IMR-90 (cell line): ENCODE data around the gene BLOC1S4. TPM values are rescaled to one million over a fixed set of nuclear protein-coding genes. Genes with fewer than 3 reads are reported as not detected.
"Not testable (repeated sequence)": the region's sequence is repeated elsewhere in the genome, so short reads cannot be mapped to it uniquely, and the experiment has no call there.

ENCODE experiments used
- ATAC-seq: fragments of 200-7000 bp; cut with Tn5 transposase; 2 replicates; pipeline ENCODE4 v1.9.1; 2020; ENCODE audit warnings: low read depth, mild to moderate bottlenecking, moderate library complexity
- BruUV-seq: library from RNA; stranded (reverse); fragments of 400-500 nt; replicated peaks from 2 replicates; lab custom pipeline; 2021; lab: Mats Ljungman, UMichigan
- CTCF ChIA-PET: fragments of 300-600 bp; formaldehyde crosslinking; extraction: SDS; loops from one replicate; lab custom pipeline; 2021; ENCODE audit warnings: antibody characterized with exemption; lab: Yijun Ruan, JAX
- POLR2A ChIA-PET: fragments of 300-600 bp; sonication (Branson Sonifier 250); formaldehyde crosslinking; loops from one replicate; lab custom pipeline; 2022; ENCODE audit warnings: antibody characterized with exemption; ENCODE audit not compliant: unreplicated experiment; lab: Charles Lee
- DNase-seq: peaks from one replicate; pipeline ENCODE4 v3.0.0; 2013
- H2AFZ ChIP-seq: replicated peaks from 2 replicates; pipeline ENCODE3; 2013; ENCODE audit warnings: low read length, mild to moderate bottlenecking; ENCODE audit not compliant: poor library complexity
- H2AK5ac ChIP-seq: 2 replicates; pipeline ENCODE4 v1.6.1; 2013; ENCODE audit warnings: low read depth, low read length, inconsistent platforms
- H2AK9ac ChIP-seq: replicated peaks from 2 replicates; pipeline ENCODE3; 2013; ENCODE audit warnings: mild to moderate bottlenecking, low read depth, low read length, moderate library complexity; ENCODE audit not compliant: poor library complexity
- H2BK120ac ChIP-seq: 2 replicates; pipeline ENCODE4 v1.6.1; 2013; ENCODE audit warnings: low read depth, low read length, inconsistent platforms
- H2BK15ac ChIP-seq: 3 replicates; pipeline ENCODE4 v1.6.1; 2013; ENCODE audit warnings: low read depth, low read length, inconsistent platforms
- H2BK20ac ChIP-seq: 2 replicates; pipeline ENCODE4 v1.6.1; 2013; ENCODE audit warnings: low read depth, mild to moderate bottlenecking, inconsistent platforms, low read length, moderate library complexity
- H2BK5ac ChIP-seq: 2 replicates; pipeline ENCODE4 v1.6.1; 2013; ENCODE audit warnings: mild to moderate bottlenecking, low read depth, low read length, inconsistent platforms; ENCODE audit not compliant: poor library complexity, severe bottlenecking
- H3K14ac ChIP-seq: replicated peaks from 2 replicates; pipeline ENCODE4 v1.6.1; 2013; ENCODE audit warnings: low read depth, low read length, inconsistent platforms
- H3K18ac ChIP-seq: 2 replicates; pipeline ENCODE4 v1.6.1; 2013; ENCODE audit warnings: low read depth, low read length, control low read depth
- H3K23ac ChIP-seq: 2 replicates; pipeline ENCODE4 v1.6.1; 2013; ENCODE audit warnings: low read depth, low read length, inconsistent platforms
- H3K27ac ChIP-seq: 2 replicates; pipeline ENCODE4 v1.5.1; 2013; ENCODE audit warnings: mild to moderate bottlenecking, control low read depth, low read length; ENCODE audit not compliant: insufficient read depth
- H3K27me3 ChIP-seq: 2 replicates; pipeline ENCODE4 v1.6.1; 2013; ENCODE audit warnings: low read length; ENCODE audit not compliant: control insufficient read depth, insufficient read depth
- H3K36me3 ChIP-seq: 2 replicates; pipeline ENCODE4 v1.6.1; 2013; ENCODE audit warnings: low read length, mixed read lengths; ENCODE audit not compliant: control insufficient read depth, insufficient read depth
- H3K4ac ChIP-seq: 2 replicates; pipeline ENCODE4 v1.6.1; 2013; ENCODE audit warnings: low read depth, low read length, inconsistent platforms
- H3K4me1 ChIP-seq: 2 replicates; pipeline ENCODE4 v1.6.1; 2013; ENCODE audit warnings: low read length, mixed read lengths; ENCODE audit not compliant: control insufficient read depth, insufficient read depth
- H3K4me2 ChIP-seq: 2 replicates; pipeline ENCODE4 v1.6.1; 2013; ENCODE audit warnings: low read depth, mild to moderate bottlenecking, control low read depth, low read length, moderate library complexity
- H3K4me3 ChIP-seq: 2 replicates; pipeline ENCODE4 v1.5.1; 2013; ENCODE audit warnings: low read depth, mild to moderate bottlenecking, control low read depth, low read length, moderate library complexity; ENCODE audit not compliant: insufficient read depth
- H3K56ac ChIP-seq: 2 replicates; pipeline ENCODE4 v1.6.1; 2013; ENCODE audit warnings: low read length, inconsistent platforms; ENCODE audit not compliant: insufficient read depth; ENCODE audit errors: extremely low read depth
- H3K79me1 ChIP-seq, 2 experiments: 2 replicates each; pipeline ENCODE4 v1.6.1; 2013; ENCODE audit warnings: low read length in 2 of 2, inconsistent platforms in 1 of 2, low read depth in 1 of 2
- H3K9ac ChIP-seq: 2 replicates; pipeline ENCODE4 v1.6.1; 2013; ENCODE audit warnings: low read depth, low read length, control low read depth
- H3K9me1 ChIP-seq: 2 replicates; pipeline ENCODE4 v1.6.1; 2013; ENCODE audit warnings: low read length, inconsistent platforms; ENCODE audit not compliant: insufficient read depth
- H3K9me3 ChIP-seq: 2 replicates; pipeline ENCODE4 v1.6.1; 2013; ENCODE audit warnings: low read length; ENCODE audit not compliant: control insufficient read depth, insufficient read depth
- H4K20me1 ChIP-seq: 2 replicates; pipeline ENCODE4 v1.6.1; 2013; ENCODE audit warnings: low read length, inconsistent platforms; ENCODE audit not compliant: insufficient read depth
- H4K5ac ChIP-seq: 2 replicates; pipeline ENCODE4 v1.6.1; 2013; ENCODE audit warnings: mild to moderate bottlenecking, low read depth, low read length, control low read depth
- H4K8ac ChIP-seq, 2 experiments: 2 replicates each; pipeline ENCODE4 v1.6.1; 2013; ENCODE audit warnings: low read depth in 2 of 2, low read length in 2 of 2, control low read depth in 1 of 2, inconsistent platforms in 1 of 2
- H4K91ac ChIP-seq: 2 replicates; pipeline ENCODE4 v1.6.1; 2013; ENCODE audit warnings: low read depth, low read length, inconsistent platforms; ENCODE audit not compliant: insufficient read depth
- CHD1 ChIP-seq: IDR thresholded peaks from 2 replicates; pipeline ENCODE4 v1.6.1; 2012; ENCODE audit warnings: low read depth, low read length, improper control_type of control experiment
- POLR2A ChIP-seq: IDR thresholded peaks from 2 replicates; pipeline ENCODE4 v1.6.1; 2012; ENCODE audit warnings: mild to moderate bottlenecking, low read depth, low read length
- RAD21 ChIP-seq: IDR thresholded peaks from 2 replicates; pipeline ENCODE4 v1.6.1; 2012; ENCODE audit warnings: low read length, improper control_type of control experiment
- USF2 ChIP-seq: fragments of 150-350 bp; IDR thresholded peaks from 2 replicates; pipeline ENCODE4 v1.6.1; 2017; ENCODE audit warnings: mild to moderate bottlenecking, antibody characterized with exemption, low read length, low read depth
- WGBS, 2 experiments: methylation state at CpG; one replicate each; pipeline versions ENCODE4 v1.1.5 to v1.1.7; 2013; ENCODE audit warnings: missing lambda C conversion rate in 2 of 2; ENCODE audit not compliant: insufficient read length in 1 of 2; ENCODE audit errors: extremely low coverage in 2 of 2; 5-methylcytosine and 5-hydroxymethylcytosine counted together
- dilution Hi-C: fragments of 300-500 bp; cut with HindIII; formaldehyde crosslinking; loops from one replicate; pipeline ENCODE4 v1.14.3; 2018; ENCODE audit warnings: low sequenced_read_pairs; ENCODE audit not compliant: unreplicated experiment
- in situ Hi-C: fragments of 300-500 bp; cut with MboI; formaldehyde crosslinking; loops from 3 replicates; pipeline ENCODE4 v1.14.3; 2019; ENCODE audit warnings: low sequenced_read_pairs, inconsistent platforms, mixed read lengths
- intact Hi-C: fragments of 100-400 bp; cut with micrococcal nuclease; formaldehyde crosslinking; loops from 2 replicates; pipeline ENCODE4 v1.10.0; 2022
- polyA plus RNA-seq, 3 experiments: library from polyadenylated mRNA; depleted of rRNA; stranded (reverse); fragments of >200 nt; gene quantifications; 2 replicates each; pipeline ENCODE4 v1.2.3, GENCODE V29; 2012; ENCODE audit warnings: low replicate concordance in 1 of 3
- total RNA-seq: library from RNA; depleted of rRNA; stranded (reverse); fragments of >200 nt; gene quantifications from 2 replicates; pipeline ENCODE4 v1.2.3, GENCODE V29; 2012

Gene BLOC1S4
- total and polyA plus RNA-seq, 2 of the 4 experiments (the other 2 are of a cell fraction) = 8.8 to 22.1 TPM

- H3K36me3 ChIP-seq = no peaks in the 10 kb centered on the region
- intact Hi-C loops (no loop called here), dilution Hi-C loops (no loop called here), in situ Hi-C loops (no loop called here)
- no peak overlapping the region for H3K23ac ChIP-seq
- H3K79me1 ChIP-seq = no peaks in the 10 kb centered on the region
- peaks cover 2% of the 10 kb centered on the region for H3K4me1 ChIP-seq
- no peak overlapping the region for H3K27ac ChIP-seq
- H3K56ac ChIP-seq = no peak overlapping the region
- H3K14ac ChIP-seq = no peak overlapping the region
- H2BK5ac ChIP-seq = no peak overlapping the region
- H2AFZ ChIP-seq = no peak overlapping the region
- H4K91ac ChIP-seq = no peak overlapping the region
- peaks cover 5% of the 10 kb centered on the region for H3K27me3 ChIP-seq
- H3K4me3 ChIP-seq = no peak overlapping the region
- no peak overlapping the region for H2AK5ac ChIP-seq
- BruUV-seq = no TSS peak
- H4K5ac ChIP-seq = no peak overlapping the region
- no peak overlapping the region for H3K4ac ChIP-seq
- ChIA-PET CTCF (no interaction called here), POLR2A (no interaction called here)
- no peaks in the 10 kb centered on the region; the same call in 1 of the 2 replicates for H3K9me1 ChIP-seq
- ATAC-seq (no peak), DNase-seq (no peak)
- TF ChIP-seq CHD1 (no peak), RAD21 (no peak), USF2 (no peak), POLR2A (no peak)
- H2BK120ac ChIP-seq = no peak overlapping the region
- H4K8ac ChIP-seq = no peak overlapping the region
- no CpG with 5 or more reads among the region's 5 CpGs for WGBS, 2 experiments
- H2AK9ac ChIP-seq = peak overlapping the region; percentile 28
- no peaks in the 10 kb centered on the region for H3K9me3 ChIP-seq
- no peak overlapping the region for H2BK15ac ChIP-seq
- H2BK20ac ChIP-seq = no peak overlapping the region
- no peak overlapping the region for H3K4me2 ChIP-seq
- no peaks in the 10 kb centered on the region for H4K20me1 ChIP-seq
- H3K9ac ChIP-seq = no peak overlapping the region
- H3K18ac ChIP-seq = no peak overlapping the region
Observed at GRCh38 chr4:6755088-6755753, 39.2 kb downstream of the BLOC1S4 start.

DNA sequence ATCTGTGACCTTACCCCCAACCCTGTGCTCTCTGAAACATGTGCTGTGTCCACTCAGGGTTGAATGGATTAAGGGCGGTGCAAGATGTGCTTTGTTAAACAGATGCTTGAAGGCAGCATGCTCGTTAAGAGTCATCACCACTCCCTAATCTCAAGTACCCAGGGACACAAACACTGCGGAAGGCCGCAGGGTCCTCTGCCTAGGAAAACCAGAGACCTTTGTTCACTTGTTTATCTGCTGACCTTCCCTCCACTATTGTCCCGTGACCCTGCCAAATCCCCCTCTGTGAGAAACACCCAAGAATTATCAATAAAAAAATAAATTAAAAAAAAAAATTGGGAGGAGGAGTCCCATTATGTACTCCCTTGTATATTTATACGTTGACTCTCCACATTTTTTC lies 40.4 kb downstream of the BLOC1S4 start:
- H3K27ac ChIP-seq, dilution Hi-C loops, H3K56ac ChIP-seq, H3K4me2 ChIP-seq, H2AFZ ChIP-seq, H4K8ac ChIP-seq, H3K4ac ChIP-seq, H3K9ac ChIP-seq, H3K23ac ChIP-seq, H3K36me3 ChIP-seq, H4K20me1 ChIP-seq, POLR2A ChIA-PET, H2BK120ac ChIP-seq, H2AK5ac ChIP-seq, H4K5ac ChIP-seq, intact Hi-C loops, ATAC-seq, H2BK5ac ChIP-seq, H3K79me1 ChIP-seq, H3K14ac ChIP-seq, H3K4me3 ChIP-seq, CTCF ChIA-PET, BruUV-seq, H3K4me1 ChIP-seq, H2AK9ac ChIP-seq, H2BK15ac ChIP-seq, DNase-seq, in situ Hi-C loops, H3K9me3 ChIP-seq, H3K18ac ChIP-seq, H4K91ac ChIP-seq, H2BK20ac ChIP-seq, H3K9me1 ChIP-seq: not testable (repeated sequence)
- WGBS, 2 experiments = no CpG with 5 or more reads among the region's 6 CpGs
- H3K27me3 ChIP-seq = peaks cover 10% of the 10 kb centered on the region
